Karpas-422 (cell line): Measurements from ENCODE around the gene ABAT. TPM values are rescaled to one million over a fixed set of nuclear protein-coding genes. Genes with fewer than 3 reads are reported as not detected.

ENCODE experiments used
- DNase-seq: peaks from one replicate; pipeline ENCODE4 v3.0.0-alpha.2; 2015
- H2AFZ ChIP-seq: fragments of 200-600 bp; sonication (generic); 2 replicates; pipeline ENCODE4 v1.6.1; 2014; ENCODE audit warnings: antibody characterized with exemption, low read length, mixed read lengths
- H3K27ac ChIP-seq: fragments of 200-600 bp; sonication (generic); 2 replicates; pipeline ENCODE4 v1.5.1; 2014; ENCODE audit warnings: mild to moderate bottlenecking, low read length, moderate library complexity
- H3K27me3 ChIP-seq: fragments of 200-600 bp; sonication (generic); 2 replicates; pipeline ENCODE4 v1.6.1; 2014; ENCODE audit warnings: low read length, mixed read lengths
- H3K36me3 ChIP-seq: fragments of 200-600 bp; sonication (generic); 2 replicates; pipeline ENCODE4 v1.6.1; 2014; ENCODE audit warnings: low read length, mixed read lengths; ENCODE audit not compliant: insufficient read depth
- H3K4me1 ChIP-seq: fragments of 200-600 bp; sonication (generic); 2 replicates; pipeline ENCODE4 v1.6.1; 2014; ENCODE audit warnings: mild to moderate bottlenecking, low read length, mixed read lengths
- H3K4me2 ChIP-seq: fragments of 200-600 bp; sonication (generic); 2 replicates; pipeline ENCODE4 v1.6.1; 2014; ENCODE audit warnings: low read length, low read depth, mild to moderate bottlenecking; ENCODE audit not compliant: poor library complexity, severe bottlenecking
- H3K4me3 ChIP-seq: fragments of 200-600 bp; sonication (generic); 2 replicates; pipeline ENCODE4 v1.5.1; 2014; ENCODE audit warnings: mild to moderate bottlenecking, antibody characterized with exemption, low read length, mixed read lengths
- H3K79me2 ChIP-seq: fragments of 200-600 bp; sonication (generic); 2 replicates; pipeline ENCODE4 v1.6.1; 2014; ENCODE audit warnings: mild to moderate bottlenecking, low read length, mixed read lengths
- H3K9ac ChIP-seq: fragments of 200-600 bp; sonication (generic); 2 replicates; pipeline ENCODE4 v1.6.0; 2014; ENCODE audit warnings: low read length
- H3K9me2 ChIP-seq: fragments of 200-600 bp; sonication (generic), shearing (Covaris generic); replicated peaks from 2 replicates; pipeline ENCODE4 v1.6.0; 2014; ENCODE audit warnings: mild to moderate bottlenecking, low read length, moderate library complexity; ENCODE audit not compliant: insufficient read depth
- H3K9me3 ChIP-seq: fragments of 300-700, 200-600 bp; sonication (generic); 2 replicates; pipeline ENCODE4 v1.6.1; 2014; ENCODE audit warnings: low read length, mixed read lengths
- H4K20me1 ChIP-seq: fragments of 200-600 bp; sonication (generic); 2 replicates; pipeline ENCODE4 v1.6.1; 2014; ENCODE audit warnings: mild to moderate bottlenecking, antibody characterized with exemption, low read length, low read depth; ENCODE audit not compliant: insufficient read depth
- total RNA-seq: library from RNA; depleted of rRNA; stranded (reverse); fragments of >200 nt; shearing (Covaris generic); gene quantifications from 2 replicates; pipeline ENCODE4 v1.2.3, GENCODE V29; 2014; ENCODE audit warnings: low replicate concordance

The ABAT gene
- total RNA-seq, 1 experiment from 2014 or later = 8.2 TPM

DNA sequence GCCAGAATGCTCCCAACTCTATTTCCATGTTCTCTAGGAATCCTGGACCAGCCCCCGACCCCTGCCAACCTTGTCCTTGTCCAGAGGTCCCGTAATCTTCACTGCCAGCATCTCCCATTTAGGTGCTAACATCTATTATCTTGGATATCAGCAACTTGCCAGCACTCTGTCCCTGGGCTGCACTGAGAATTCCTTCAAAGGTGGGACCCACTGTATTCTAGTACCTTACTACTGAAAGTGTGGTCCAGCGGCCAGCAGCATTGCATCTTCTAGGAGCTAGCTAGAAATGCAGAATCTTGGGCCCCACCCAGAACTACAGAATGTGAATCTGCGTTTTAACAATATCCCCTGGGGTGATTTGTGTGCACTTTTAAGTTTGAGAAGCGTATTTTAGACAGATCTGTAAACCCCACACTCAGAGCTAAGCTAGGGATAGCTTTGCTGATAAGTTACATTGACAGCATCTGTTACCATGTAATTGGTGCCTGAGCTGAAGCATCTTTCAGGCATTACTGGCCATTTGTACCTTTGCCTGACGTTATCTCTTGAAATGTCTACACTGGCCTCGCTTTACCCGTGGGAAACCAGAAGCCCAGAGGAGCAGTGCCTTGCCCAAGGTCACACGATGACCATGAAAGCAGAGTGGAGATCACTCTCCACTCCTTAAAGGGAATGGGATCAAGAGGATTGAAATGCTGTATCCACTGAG lies 8.3 kb downstream of the ABAT start:
- no peak for DNase-seq
- H3K27me3 ChIP-seq = peaks cover 4% of the 10 kb centered on the region; the same call in 1 of the 2 replicates
- H3K27ac ChIP-seq = no peak overlapping the region
- H2AFZ ChIP-seq = no peak overlapping the region
- H3K9me3 ChIP-seq = peaks cover 6% of the 10 kb centered on the region; the same call in 1 of the 2 replicates
- no peak overlapping the region for H3K4me2 ChIP-seq
- peaks cover 11% of the 10 kb centered on the region for H3K4me1 ChIP-seq
- no peaks in the 10 kb centered on the region for H3K9me2 ChIP-seq
- H3K4me3 ChIP-seq = no peak overlapping the region
- peaks cover 6% of the 10 kb centered on the region; the same call in 1 of the 2 replicates for H4K20me1 ChIP-seq
- H3K9ac ChIP-seq = no peak overlapping the region
- H3K79me2 ChIP-seq = no peaks in the 10 kb centered on the region
- H3K36me3 ChIP-seq = no peaks in the 10 kb centered on the region

DNA sequence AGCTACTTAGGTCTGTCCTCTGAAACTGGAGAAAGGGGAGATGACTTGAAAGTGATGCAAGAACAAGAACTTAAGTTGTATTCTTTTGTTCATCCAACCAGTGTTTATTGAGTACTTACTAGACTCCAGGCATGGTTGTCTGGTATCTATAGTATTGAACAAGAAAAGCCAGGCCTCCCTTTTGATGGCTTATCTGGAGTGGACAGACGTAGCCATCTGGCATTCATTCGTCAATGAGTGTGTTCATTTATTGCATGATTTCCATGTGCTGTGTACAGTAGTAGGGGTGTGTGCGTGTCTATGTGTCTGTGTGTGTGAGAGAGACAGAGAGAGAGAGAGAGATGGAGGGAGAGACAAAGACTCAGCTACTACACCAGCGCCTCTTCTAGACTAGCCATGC lies 9.2 kb downstream of the ABAT start:
- Histone ChIP-seq H3K9me3 (peaks cover 6% of the 10 kb centered on the region; the same call in 1 of the 2 replicates), H3K9me2 (no peaks in the 10 kb centered on the region), H3K4me1 (peaks cover 11% of the 10 kb centered on the region), H3K4me2 (no peak overlapping the region), H3K36me3 (no peaks in the 10 kb centered on the region), H2AFZ (no peak overlapping the region), H3K4me3 (no peak overlapping the region), H3K9ac (no peak overlapping the region), H3K79me2 (no peaks in the 10 kb centered on the region), H3K27me3 (peaks cover 4% of the 10 kb centered on the region; the same call in 1 of the 2 replicates), H3K27ac (no peak overlapping the region), H4K20me1 (peaks cover 6% of the 10 kb centered on the region; the same call in 1 of the 2 replicates)
- DNase-seq = no peak

DNA sequence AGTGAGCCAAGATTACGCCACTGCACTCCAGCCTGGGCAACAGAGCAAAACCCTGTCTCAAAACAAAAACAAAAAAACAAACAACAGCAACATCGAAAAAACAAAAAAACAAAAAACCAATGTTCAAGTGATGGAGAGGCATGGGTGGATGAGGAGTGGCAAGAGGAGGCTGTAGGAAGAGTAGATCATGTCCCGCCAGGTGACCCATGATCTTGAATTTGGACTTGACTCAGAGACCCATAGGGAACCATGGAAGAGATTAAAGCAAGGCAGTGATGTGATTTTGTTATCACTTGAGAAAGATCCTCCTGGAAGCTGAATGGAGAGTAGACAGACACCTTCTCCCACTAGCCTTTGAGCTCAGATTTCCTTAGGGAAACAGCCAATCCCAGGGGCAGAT lies 11.2 kb downstream of the ABAT start:
- no peak overlapping the region for H2AFZ ChIP-seq
- peaks cover 6% of the 10 kb centered on the region; the same call in 1 of the 2 replicates for H4K20me1 ChIP-seq
- H3K9me2 ChIP-seq = no peaks in the 10 kb centered on the region
- no peak overlapping the region for H3K9ac ChIP-seq
- no peak overlapping the region for H3K4me3 ChIP-seq
- no peak for DNase-seq
- no peak overlapping the region for H3K27ac ChIP-seq
- H3K4me1 ChIP-seq = peaks cover 8% of the 10 kb centered on the region
- H3K27me3 ChIP-seq = no peaks in the 10 kb centered on the region
- no peaks in the 10 kb centered on the region for H3K79me2 ChIP-seq
- no peaks in the 10 kb centered on the region for H3K36me3 ChIP-seq
- no peaks in the 10 kb centered on the region for H3K9me3 ChIP-seq
- no peak overlapping the region for H3K4me2 ChIP-seq

DNA sequence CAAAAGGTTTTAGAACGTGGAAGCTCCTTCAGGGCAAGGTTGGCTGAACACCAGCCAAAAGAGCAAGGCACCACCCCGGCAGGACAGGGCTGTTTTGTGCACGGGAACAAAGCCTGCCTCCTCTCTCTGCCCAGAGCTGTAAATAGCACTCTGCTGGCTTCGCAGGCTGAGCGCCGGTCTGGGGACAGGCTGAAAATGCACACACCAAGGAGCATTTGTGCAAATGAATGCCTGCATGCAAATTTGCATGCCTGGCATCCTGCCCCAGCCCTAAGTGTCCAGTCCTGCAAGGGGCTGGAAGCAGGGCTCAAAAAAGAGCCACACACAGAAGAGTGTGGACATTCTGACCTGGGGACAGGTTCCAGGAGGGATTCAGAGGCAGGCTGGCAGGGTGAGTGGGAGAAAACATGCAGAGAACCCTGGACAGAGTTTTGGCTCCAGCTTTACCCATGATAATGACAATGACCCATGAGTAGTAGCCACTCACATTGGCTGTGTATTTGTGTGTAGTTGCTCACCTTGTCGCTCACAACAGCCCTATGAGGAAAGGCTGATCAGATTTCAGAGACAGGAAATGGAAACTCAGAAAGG lies 11.7 kb downstream of the ABAT start:
- no peak for DNase-seq
- Histone ChIP-seq H3K79me2 (no peaks in the 10 kb centered on the region), H3K4me2 (no peak overlapping the region)

DNA sequence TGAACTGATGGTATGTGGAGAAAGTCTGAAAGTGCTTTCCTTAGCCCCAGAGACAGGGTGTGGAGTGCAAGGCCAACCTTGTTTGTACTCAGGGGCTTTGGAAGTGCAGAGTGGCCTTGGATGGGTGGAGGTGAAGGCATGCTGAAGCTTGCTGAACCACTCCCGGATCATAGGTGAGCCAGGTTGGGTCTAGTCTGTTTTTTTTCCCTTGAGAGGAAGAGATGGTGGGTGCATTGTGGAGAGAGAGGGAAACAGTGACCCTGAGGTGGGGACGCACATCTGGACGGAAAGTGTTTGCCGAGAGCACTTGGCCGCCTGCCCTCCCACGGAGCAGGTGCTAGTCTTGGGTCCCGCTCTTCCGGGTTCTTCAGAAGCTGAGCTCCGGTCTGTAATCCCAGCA lies 12.5 kb downstream of the ABAT start:
- Histone ChIP-seq H3K27ac (no peak overlapping the region), H3K9ac (no peak overlapping the region), H4K20me1 (peaks cover 6% of the 10 kb centered on the region; the same call in 1 of the 2 replicates), H3K4me3 (no peak overlapping the region), H3K36me3 (no peaks in the 10 kb centered on the region), H3K4me2 (no peak overlapping the region), H2AFZ (no peak overlapping the region), H3K79me2 (no peaks in the 10 kb centered on the region), H3K4me1 (peaks cover 8% of the 10 kb centered on the region), H3K27me3 (no peaks in the 10 kb centered on the region), H3K9me3 (no peaks in the 10 kb centered on the region), H3K9me2 (no peaks in the 10 kb centered on the region)
- DNase-seq = no peak

More for the DNA sequence above, 11.7 kb downstream of the ABAT start:
- Histone ChIP-seq H3K9me3 (no peaks in the 10 kb centered on the region), H4K20me1 (peaks cover 6% of the 10 kb centered on the region; the same call in 1 of the 2 replicates), H2AFZ (no peak overlapping the region), H3K27ac (no peak overlapping the region), H3K9me2 (no peaks in the 10 kb centered on the region), H3K36me3 (no peaks in the 10 kb centered on the region), H3K9ac (no peak overlapping the region), H3K27me3 (no peaks in the 10 kb centered on the region), H3K4me3 (no peak overlapping the region), H3K4me1 (peaks cover 8% of the 10 kb centered on the region)

DNA sequence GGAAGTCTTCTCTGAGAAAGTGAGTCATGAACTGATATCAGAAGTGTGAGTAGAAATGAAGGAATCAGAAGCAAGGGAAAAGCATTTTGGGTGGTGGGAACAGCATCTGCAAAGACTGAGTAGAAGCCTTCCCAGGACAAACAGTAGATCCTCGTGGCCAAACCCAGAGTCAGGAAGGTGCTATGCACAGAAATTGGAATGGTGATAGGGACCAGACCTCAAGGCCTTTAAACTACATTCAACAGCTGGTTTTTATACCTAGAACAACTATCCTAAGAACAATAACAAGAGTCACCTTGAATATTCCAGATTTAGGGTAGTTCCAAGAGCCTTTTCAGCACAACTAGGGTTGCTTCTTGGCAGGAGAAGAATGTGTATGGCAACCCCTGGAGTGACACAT lies 15.3 kb downstream of the ABAT start:
- H3K9me2 ChIP-seq = no peaks in the 10 kb centered on the region
- H2AFZ ChIP-seq = no peak overlapping the region
- H3K79me2 ChIP-seq = no peaks in the 10 kb centered on the region
- no peaks in the 10 kb centered on the region for H3K27me3 ChIP-seq
- no peak overlapping the region for H3K9ac ChIP-seq
- no peaks in the 10 kb centered on the region for H3K9me3 ChIP-seq
- DNase-seq = no peak
- no peak overlapping the region for H3K27ac ChIP-seq
- no peaks in the 10 kb centered on the region for H3K36me3 ChIP-seq
- H3K4me1 ChIP-seq = peaks cover 8% of the 10 kb centered on the region
- H3K4me2 ChIP-seq = no peak overlapping the region
- no peak overlapping the region for H3K4me3 ChIP-seq
- H4K20me1 ChIP-seq = no peaks in the 10 kb centered on the region

DNA sequence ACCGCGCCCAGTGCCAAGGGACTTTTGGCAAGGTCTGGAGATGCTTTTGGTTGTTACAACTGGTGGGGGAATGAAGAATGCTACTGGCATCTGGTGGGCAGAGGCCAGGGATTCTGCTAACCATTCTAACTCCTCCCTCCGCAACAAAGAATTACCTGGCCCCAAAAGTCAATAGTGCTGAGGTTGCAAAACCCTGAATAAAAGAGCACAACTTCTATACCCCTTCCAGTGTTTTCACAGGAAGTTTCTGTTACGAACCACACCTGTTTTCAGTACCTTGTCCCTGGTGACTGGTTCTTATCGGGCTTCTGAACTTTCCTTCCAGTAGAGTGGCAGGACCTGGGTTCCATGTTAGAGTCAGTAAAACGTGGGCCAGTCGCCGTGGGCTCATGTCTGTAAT lies 17.3 kb downstream of the ABAT start:
- no peak for DNase-seq
- H3K4me1 ChIP-seq = no peaks in the 10 kb centered on the region
- H3K4me2 ChIP-seq = no peak overlapping the region
- no peak overlapping the region for H3K4me3 ChIP-seq
- no peaks in the 10 kb centered on the region for H3K79me2 ChIP-seq
- H3K27ac ChIP-seq = no peak overlapping the region
- H3K9me3 ChIP-seq = no peaks in the 10 kb centered on the region
- H3K36me3 ChIP-seq = no peaks in the 10 kb centered on the region
- no peak overlapping the region for H2AFZ ChIP-seq
- no peaks in the 10 kb centered on the region for H4K20me1 ChIP-seq
- H3K9ac ChIP-seq = no peak overlapping the region
- H3K27me3 ChIP-seq = no peaks in the 10 kb centered on the region
- H3K9me2 ChIP-seq = no peaks in the 10 kb centered on the region

DNA sequence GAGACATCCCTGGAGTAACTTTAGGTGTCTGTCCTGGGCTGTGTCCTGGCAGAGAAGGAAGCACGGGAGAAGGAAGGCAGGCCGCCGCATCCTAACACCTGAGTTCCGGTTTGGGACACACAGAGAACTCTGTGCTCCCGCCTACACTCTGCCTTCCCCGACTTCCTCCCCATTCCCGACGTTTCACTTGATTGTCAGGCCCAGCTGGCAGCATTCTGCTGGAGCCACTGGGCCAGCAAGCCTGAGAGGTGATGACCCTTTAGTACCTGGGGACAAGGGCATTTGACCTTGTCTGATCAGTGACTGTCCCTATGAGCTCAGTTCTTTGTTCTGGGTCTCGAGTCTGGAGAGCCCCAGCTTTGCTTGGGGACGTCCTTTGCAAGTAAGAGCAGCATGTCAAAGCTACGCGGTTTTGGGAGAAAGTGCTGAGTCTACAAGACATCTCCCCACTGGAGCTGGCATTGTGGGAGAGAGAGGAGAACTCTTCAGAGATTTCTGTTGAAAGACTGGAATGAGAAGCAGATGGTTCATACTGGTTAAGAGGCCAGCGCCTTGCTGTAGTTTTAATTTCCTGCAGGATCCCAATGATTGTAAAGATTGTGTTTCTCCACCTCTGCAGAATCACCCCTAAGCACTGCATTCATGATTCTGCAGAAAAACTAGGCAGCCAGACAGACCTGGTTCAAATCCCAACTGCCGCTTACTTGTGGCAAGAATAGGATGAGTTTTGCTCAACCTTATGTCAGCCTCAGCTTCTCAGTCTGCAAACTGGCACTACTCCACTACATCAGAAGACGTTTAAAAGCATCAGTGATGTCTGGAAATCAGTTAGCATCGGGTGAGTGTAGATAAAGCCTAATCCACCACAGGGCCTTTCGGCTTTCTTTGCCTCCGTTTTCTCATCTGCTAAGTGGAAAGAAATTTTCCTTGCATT lies 20.6 kb downstream of the ABAT start:
- Histone ChIP-seq H3K4me3 (no peak overlapping the region), H3K27me3 (no peaks in the 10 kb centered on the region), H2AFZ (no peak overlapping the region), H3K36me3 (no peaks in the 10 kb centered on the region), H3K4me2 (no peak overlapping the region), H3K79me2 (no peaks in the 10 kb centered on the region), H3K9me2 (no peaks in the 10 kb centered on the region), H3K27ac (no peak overlapping the region), H4K20me1 (no peaks in the 10 kb centered on the region), H3K9ac (no peak overlapping the region), H3K4me1 (no peaks in the 10 kb centered on the region), H3K9me3 (no peaks in the 10 kb centered on the region)
- no peak for DNase-seq
